ENCODE results near the gene SLC29A3.

DNA sequence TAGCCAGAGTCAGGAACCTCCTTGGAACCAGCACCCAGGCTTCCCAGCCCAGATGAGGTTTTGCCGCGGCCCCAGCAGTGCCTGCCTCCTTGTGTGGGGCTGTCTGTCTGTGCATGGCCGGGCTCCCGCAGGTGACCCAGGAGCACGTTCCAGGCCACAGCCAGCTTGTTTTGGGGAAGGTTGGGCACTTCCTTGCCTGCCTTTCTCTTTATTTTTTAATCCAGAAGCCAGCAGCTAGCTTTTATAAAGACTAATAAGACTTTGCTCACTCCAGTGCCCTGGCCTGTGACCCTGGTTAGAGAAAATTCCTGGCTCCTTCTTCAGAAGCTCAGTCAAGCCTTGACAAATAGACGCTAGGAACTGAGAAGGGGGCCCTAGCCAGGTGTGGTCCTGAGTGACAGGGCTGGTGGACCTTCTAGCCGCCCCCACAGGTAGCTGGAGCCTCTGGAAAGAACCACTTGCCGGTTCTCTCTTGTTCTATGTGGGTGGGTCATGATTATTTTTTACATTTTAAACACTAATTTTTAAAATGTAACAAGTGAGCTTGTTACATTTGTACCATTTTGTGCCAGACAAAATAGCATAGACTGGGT is 837 bp downstream of the SLC29A3 start:
- TF ChIP-seq EZH2phosphoT487 (conservative IDR thresholded peaks at IDR 0.05; ENCODE audit: low read length) = no peak
- TF ChIP-seq, protein P1, sequence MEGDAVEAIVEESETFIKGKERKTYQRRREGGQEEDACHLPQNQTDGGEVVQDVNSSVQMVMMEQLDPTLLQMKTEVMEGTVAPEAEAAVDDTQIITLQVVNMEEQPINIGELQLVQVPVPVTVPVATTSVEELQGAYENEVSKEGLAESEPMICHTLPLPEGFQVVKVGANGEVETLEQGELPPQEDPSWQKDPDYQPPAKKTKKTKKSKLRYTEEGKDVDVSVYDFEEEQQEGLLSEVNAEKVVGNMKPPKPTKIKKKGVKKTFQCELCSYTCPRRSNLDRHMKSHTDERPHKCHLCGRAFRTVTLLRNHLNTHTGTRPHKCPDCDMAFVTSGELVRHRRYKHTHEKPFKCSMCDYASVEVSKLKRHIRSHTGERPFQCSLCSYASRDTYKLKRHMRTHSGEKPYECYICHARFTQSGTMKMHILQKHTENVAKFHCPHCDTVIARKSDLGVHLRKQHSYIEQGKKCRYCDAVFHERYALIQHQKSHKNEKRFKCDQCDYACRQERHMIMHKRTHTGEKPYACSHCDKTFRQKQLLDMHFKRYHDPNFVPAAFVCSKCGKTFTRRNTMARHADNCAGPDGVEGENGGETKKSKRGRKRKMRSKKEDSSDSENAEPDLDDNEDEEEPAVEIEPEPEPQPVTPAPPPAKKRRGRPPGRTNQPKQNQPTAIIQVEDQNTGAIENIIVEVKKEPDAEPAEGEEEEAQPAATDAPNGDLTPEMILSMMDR (IDR thresholded peaks at IDR 0.05; ENCODE audit: insufficient read depth, low read length, poor library complexity, severe bottlenecking) = no peak
